NT2/D1 (cell line): ENCODE measurements around the gene ADPRH.

Experiments
- SUZ12 ChIP-seq: IDR thresholded peaks from 2 replicates; pipeline ENCODE4 v1.6.1; 2011; ENCODE audit not compliant: insufficient read length, insufficient read depth; ENCODE audit errors: extremely low read depth
- YY1 ChIP-seq: IDR thresholded peaks from 2 replicates; pipeline ENCODE4 v1.6.1; 2011; ENCODE audit not compliant: insufficient read length, insufficient read depth
- ZNF274 ChIP-seq: IDR thresholded peaks from 2 replicates; pipeline ENCODE4 v1.6.1; 2011; ENCODE audit warnings: mild to moderate bottlenecking, low read depth, low read length

GRCh38 chr3:119550192-119550910 lies 28.9 kb upstream of the ADPRH start:
- TF ChIP-seq YY1 (no peak), ZNF274 (no peak), SUZ12 (no peak)
